Adipose tissue (tissue), 3 donors: ENCODE data around the gene ZNF354C. TPM values are rescaled to one million over a fixed set of nuclear protein-coding genes. Genes with fewer than 3 reads are reported as not detected.

ENCODE experiments used
- H3K27ac ChIP-seq: one replicate; pipeline ENCODE4 v1.5.1; 2013; ENCODE audit warnings: low read depth, low read length
- WGBS, 3 donors: extraction: QIAGEN DNeasy Blood & Tissue Kit; methylation state at CpG; one replicate each; pipeline ENCODE4 v1.1.7; 2013; 5-methylcytosine and 5-hydroxymethylcytosine counted together
- polyA plus RNA-seq, 3 donors: library from polyadenylated mRNA; stranded (reverse); fragments of 200-250 nt; gene quantifications; one replicate each; pipeline ENCODE4 v1.2.3, GENCODE V29; 2013
- donor health status: healthy with polysubstance abuse.
- donor health status: Bipolar disorder and iron deficiency.
- donor health status: healthy.

ZNF354C gene
- polyA plus RNA-seq, 3 donors = 1.2 to 2.0 (median 1.3) TPM

- 79 to 93% (median 87%) methylated on average over 21 of the region's 21 CpGs for WGBS, 3 donors
Observed at GRCh38 chr5:179111267-179112207, 51.4 kb downstream of the ZNF354C start.

GRCh38 chr5:179112469-179113142, 52.4 kb downstream of the ZNF354C start:
- H3K27ac ChIP-seq = no peak overlapping the region
- WGBS, 3 donors = 81 to 91% (median 90%) methylated on average over 12 of the region's 12 CpGs

More at GRCh38 chr5:179111267-179112207, 51.4 kb downstream of the ZNF354C start:
- no peak overlapping the region for H3K27ac ChIP-seq

GRCh38 chr5:179113143-179113530, 53.0 kb downstream of the ZNF354C start:
- 84 to 93% (median 91%) methylated on average over 13 of the region's 13 CpGs for WGBS, 3 donors
- no peak overlapping the region for H3K27ac ChIP-seq

GRCh38 chr5:179113945-179114641, 53.9 kb downstream of the ZNF354C start:
- WGBS, 3 donors = 77 to 90% (median 89%) methylated on average over 12 of the region's 12 CpGs
- no peak overlapping the region for H3K27ac ChIP-seq

GRCh38 chr5:179114756-179115155, 54.6 kb downstream of the ZNF354C start:
- 87 to 96% (median 95%) methylated on average over 7 of the region's 7 CpGs for WGBS, 3 donors
- H3K27ac ChIP-seq = no peak overlapping the region

- WGBS, 3 donors = 85 to 87% (median 85%) methylated on average over 5 of the region's 5 CpGs
- no peak overlapping the region for H3K27ac ChIP-seq
Observed at GRCh38 chr5:179115307-179115706, 55.1 kb downstream of the ZNF354C start.

- 78 to 94% (median 89%) methylated on average over 9 of the region's 9 CpGs for WGBS, 3 donors
Observed at GRCh38 chr5:179115845-179116524, 55.8 kb downstream of the ZNF354C start.

GRCh38 chr5:179118338-179118737, 58.2 kb downstream of the ZNF354C start:
- WGBS, 3 donors = 77 to 82% (median 81%) methylated on average over 4 of the region's 4 CpGs
- no peak overlapping the region for H3K27ac ChIP-seq

More at GRCh38 chr5:179115845-179116524, 55.8 kb downstream of the ZNF354C start:
- no peak overlapping the region for H3K27ac ChIP-seq

GRCh38 chr5:179118756-179119414, 58.7 kb downstream of the ZNF354C start:
- 88 to 95% (median 92%) methylated on average over 10 of the region's 10 CpGs for WGBS, 3 donors

GRCh38 chr5:179119415-179120170, 59.4 kb downstream of the ZNF354C start:
- WGBS, 3 donors = 86 to 95% (median 90%) methylated on average over 15 of the region's 15 CpGs
- H3K27ac ChIP-seq = no peak overlapping the region

More at GRCh38 chr5:179118756-179119414, 58.7 kb downstream of the ZNF354C start:
- no peak overlapping the region for H3K27ac ChIP-seq

GRCh38 chr5:179120421-179120861, 60.3 kb downstream of the ZNF354C start:
- WGBS, 3 donors = 87 to 96% (median 88%) methylated on average over 33 to 35 of the region's 35 CpGs
- no peak overlapping the region for H3K27ac ChIP-seq

GRCh38 chr5:179120951-179121666, 60.9 kb downstream of the ZNF354C start:
- 68 to 83% (median 82%) methylated on average over 63 to 75 of the region's 75 CpGs for WGBS, 3 donors
- H3K27ac ChIP-seq = no peak overlapping the region

- no peak overlapping the region for H3K27ac ChIP-seq
- WGBS, 3 donors = 90 to 93% (median 91%) methylated on average over 24 to 25 of the region's 25 CpGs
Observed at GRCh38 chr5:179121667-179122111, 61.5 kb downstream of the ZNF354C start.

- no peak overlapping the region for H3K27ac ChIP-seq
- WGBS, 3 donors = 78 to 92% (median 89%) methylated on average over 19 of the region's 19 CpGs
Observed at GRCh38 chr5:179122411-179123108, 62.4 kb downstream of the ZNF354C start.

GRCh38 chr5:179123109-179123426, 62.9 kb downstream of the ZNF354C start:
- 68 to 100% (median 90%) methylated on average over 2 of the region's 2 CpGs for WGBS, 3 donors
- H3K27ac ChIP-seq = no peak overlapping the region
